Endothelial cell of umbilical vein (primary cell): ENCODE measurements around the gene ARHGEF12. TPM values are rescaled to one million over a fixed set of nuclear protein-coding genes. Genes with fewer than 3 reads are reported as not detected.

ENCODE experiments used
- BruUV-seq: library from RNA; stranded (reverse); fragments of 400-500 nt; replicated peaks from 2 replicates; lab custom pipeline; 2021; lab: Mats Ljungman, UMichigan
- CTCF ChIA-PET: fragments of 300-600, 350-600 bp; sonication (Branson Sonifier 250); formaldehyde crosslinking; loops from one replicate; lab custom pipeline; 2021; ENCODE audit warnings: antibody characterized with exemption, inconsistent platforms; lab: Charles Lee
- POLR2A ChIA-PET: fragments of 300-600, 350-600 bp; sonication (Branson Sonifier 250); formaldehyde crosslinking; loops from one replicate; lab custom pipeline; 2021; ENCODE audit warnings: antibody characterized with exemption, inconsistent platforms; lab: Charles Lee
- DNase-seq: peaks from one replicate; pipeline ENCODE4 v3.0.0-alpha.2; 2011; ENCODE audit warnings: low read depth, low spot score
- FAIRE-seq: peaks from 2 replicates; lab custom pipeline; 2011; peaks lifted over from hg19 to GRCh38; lab: Jason Lieb, UNC
- H2AFZ ChIP-seq: 2 replicates; pipeline ENCODE4 v1.6.0; 2012; ENCODE audit warnings: low read depth, low read length, control low read depth, inconsistent platforms
- H3K27ac ChIP-seq: 2 replicates; pipeline ENCODE4 v1.5.1; 2011; ENCODE audit warnings: low read depth, mild to moderate bottlenecking, control low read depth, low read length, moderate library complexity; ENCODE audit not compliant: insufficient read depth
- H3K27me3 ChIP-seq, 2 experiments: 2 replicates each; pipeline versions ENCODE4 v1.6.0 to v1.6.1; 2011; ENCODE audit warnings: low read length in 2 of 2, mixed read lengths in 1 of 2; ENCODE audit not compliant: control insufficient read depth in 2 of 2, insufficient read depth in 2 of 2
- H3K36me3 ChIP-seq, 2 experiments: 2 replicates in 1 of 2; 3 replicates in 1 of 2; pipeline ENCODE4 v1.5.1; 2011; ENCODE audit warnings: low read length in 2 of 2, mild to moderate bottlenecking in 1 of 2, moderate library complexity in 1 of 2; ENCODE audit not compliant: control insufficient read depth in 2 of 2, insufficient read depth in 2 of 2; ENCODE audit errors: extremely low read depth in 1 of 2
- H3K4me1 ChIP-seq: 3 replicates; pipeline ENCODE4 v1.5.1; 2011; ENCODE audit warnings: mild to moderate bottlenecking, low read length; ENCODE audit not compliant: control insufficient read depth, insufficient read depth; ENCODE audit errors: extremely low read depth
- H3K4me2 ChIP-seq: 2 replicates; pipeline ENCODE4 v1.6.1; 2011; ENCODE audit warnings: low read length, control low read depth, mixed read lengths; ENCODE audit not compliant: insufficient read depth
- H3K4me3 ChIP-seq, 3 experiments: fragments of 200-600 bp in 1 of 3; sonication (generic), shearing (Covaris generic) in 1 of 3; replicated peaks in 1 of 3; 2 replicates each; pipeline ENCODE4 v1.5.1; 2011 to 2016; ENCODE audit warnings: control low read depth in 3 of 3, low read length in 3 of 3, mild to moderate bottlenecking in 2 of 3, inconsistent platforms in 1 of 3, low read depth in 1 of 3, moderate library complexity in 1 of 3; ENCODE audit not compliant: insufficient read depth in 1 of 3
- H3K79me2 ChIP-seq: 2 replicates; pipeline ENCODE4 v1.6.0; 2012; ENCODE audit warnings: low read length, inconsistent platforms; ENCODE audit not compliant: control insufficient read depth, insufficient read depth
- H3K9ac ChIP-seq: replicated peaks from 2 replicates; pipeline ENCODE3; 2011; ENCODE audit warnings: low read length, control low read depth; ENCODE audit not compliant: insufficient read depth; ENCODE audit errors: extremely low read depth
- H3K9me1 ChIP-seq: replicated peaks from 3 replicates; pipeline ENCODE4 v1.6.0; 2011; ENCODE audit warnings: mild to moderate bottlenecking, low read length; ENCODE audit not compliant: control insufficient read depth, insufficient read depth; ENCODE audit errors: extremely low read depth
- H3K9me3 ChIP-seq: replicated peaks from 2 replicates; pipeline ENCODE4 v1.5.1; 2012; ENCODE audit warnings: low read length, inconsistent platforms; ENCODE audit not compliant: control insufficient read depth, insufficient read depth
- H4K20me1 ChIP-seq: replicated peaks from 2 replicates; pipeline ENCODE3; 2011; ENCODE audit warnings: mild to moderate bottlenecking, low read length; ENCODE audit not compliant: control insufficient read depth, insufficient read depth; ENCODE audit errors: extremely low read depth
- CTCF ChIP-seq, 2 donors: IDR thresholded peaks; 1 replicate in 1 of 2; 2 replicates in 1 of 2; pipeline ENCODE4 v1.5.1; 2011; ENCODE audit warnings: low read length in 2 of 2, mild to moderate bottlenecking in 2 of 2, moderate library complexity in 2 of 2, control low read depth in 1 of 2, inconsistent platforms in 1 of 2, low read depth in 1 of 2; ENCODE audit not compliant: insufficient read depth in 1 of 2; ENCODE audit errors: extremely low read depth in 1 of 2
- EZH2 ChIP-seq: IDR thresholded peaks from 2 replicates; pipeline ENCODE4 v1.6.1; 2012; ENCODE audit warnings: borderline replicate concordance, low read depth, mild to moderate bottlenecking, moderate library complexity, low read length, inconsistent platforms; ENCODE audit not compliant: severe bottlenecking
- FOS ChIP-seq: IDR thresholded peaks from 2 replicates; pipeline ENCODE4 v1.6.1; 2011; ENCODE audit warnings: mild to moderate bottlenecking, low read length, moderate library complexity, borderline replicate concordance; ENCODE audit not compliant: insufficient read depth
- GATA2 ChIP-seq: IDR thresholded peaks from 2 replicates; pipeline ENCODE4 v1.7.0; 2011; ENCODE audit warnings: low read depth, mild to moderate bottlenecking, moderate library complexity, mixed read lengths, low read length; ENCODE audit not compliant: insufficient read length, insufficient read depth
- JUN ChIP-seq: IDR thresholded peaks from 2 replicates; pipeline ENCODE4 v1.6.1; 2011; ENCODE audit warnings: borderline replicate concordance, low read depth; ENCODE audit not compliant: insufficient read length, insufficient read depth
- POLR2A ChIP-seq: IDR thresholded peaks from 2 replicates; pipeline ENCODE4 v1.6.1; 2012; ENCODE audit warnings: low read depth, mild to moderate bottlenecking, control low read depth, low read length
- dilution Hi-C: fragments of 300-500 bp; cut with MboI; formaldehyde crosslinking; loops from one replicate; pipeline ENCODE4 v1.15.0; 2019; ENCODE audit warnings: low sequenced_read_pairs; ENCODE audit not compliant: extremely low pct_ligation_motif_present
- intact Hi-C: fragments of 100-400 bp; cut with micrococcal nuclease; formaldehyde crosslinking; loops from one replicate; pipeline ENCODE4 v1.10.0; 2022
- polyA plus RNA-seq, 4 experiments: library from polyadenylated mRNA; depleted of rRNA in 3 of 4; stranded (reverse) in 3 of 4; unstranded in 1 of 4; fragments of >200 nt; gene quantifications; 2 replicates each; pipeline versions ENCODE4 v1.2.1 to v1.2.3, GENCODE V29; 2011 to 2012; ENCODE audit warnings: missing spikeins in 1 of 4
- total RNA-seq: library from RNA; stranded (reverse); gene quantifications from 2 replicates; pipeline ENCODE4 v1.2.3, GENCODE V29; 2021
- TF ChIP-seq, protein P1 (sequence below): IDR thresholded peaks from 2 replicates; pipeline ENCODE4 v1.6.1; 2011; ENCODE audit not compliant: insufficient read depth, insufficient read length

Gene ARHGEF12
- total and polyA plus RNA-seq, 2 donors (not counting 3 experiments of a cell fraction or from before 2014, with no cell fraction given), result 20.9 to 125 TPM

DNA sequence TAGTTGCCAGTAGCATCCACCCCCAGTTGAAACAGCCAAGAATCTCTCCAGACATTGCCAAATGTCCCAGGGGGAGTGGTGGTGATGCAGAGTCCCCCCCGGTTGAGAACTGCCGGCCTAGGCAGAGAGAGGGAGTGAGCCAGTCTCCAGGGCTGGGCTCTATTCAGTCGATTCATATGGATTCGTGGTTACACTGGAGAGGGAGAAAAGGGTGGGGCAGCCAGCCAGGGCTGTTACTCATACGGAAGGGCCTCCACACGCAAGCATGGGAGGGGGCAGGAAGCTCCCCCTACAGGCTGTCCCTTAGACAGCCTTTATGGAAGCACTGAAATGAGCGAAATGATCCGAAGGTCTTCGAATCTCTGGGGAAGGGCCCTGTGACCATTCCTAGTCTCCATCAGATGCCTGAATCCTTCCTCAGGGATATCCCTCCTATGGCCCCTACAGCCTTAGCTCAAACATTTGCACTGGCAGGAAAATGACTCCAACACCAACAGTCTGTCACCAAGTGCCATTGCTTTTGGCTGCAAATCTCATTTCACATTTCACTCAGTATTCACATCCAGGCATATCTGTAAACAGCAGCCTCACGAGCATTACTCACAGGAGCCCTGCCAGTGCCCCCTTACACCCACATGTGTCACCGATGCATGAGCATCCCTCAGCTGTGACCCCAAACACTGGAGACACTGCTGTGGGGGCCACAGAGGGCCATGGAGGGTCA lies 29.5 kb upstream of the ARHGEF12 start:
- Histone ChIP-seq H3K79me2 (no peaks in the 10 kb centered on the region), H3K9me3 (no peaks in the 10 kb centered on the region), H2AFZ (peak overlapping the region; percentile 90), H3K4me2 (no peak overlapping the region), H3K27ac (no peak overlapping the region), H3K4me3 (no peak overlapping the region), H3K9me1 (no peaks in the 10 kb centered on the region), H3K9ac (no peak overlapping the region), H4K20me1 (no peaks in the 10 kb centered on the region), H3K27me3 (peaks cover 5 to 6% of the 10 kb centered on the region in 2 experiments), H3K36me3 (no peaks in the 10 kb centered on the region), H3K4me1 (peaks cover 6% of the 10 kb centered on the region)
- ChIA-PET POLR2A (no interaction called here), CTCF (interaction anchor here (0.7 to 11.4 kb wide), 5 partner anchors 11 to 151 kb away, joined by 3 to 327 read pairs (median 3); partner anchors contain the start of gene POU2F3)
- BruUV-seq, result no TSS peak
- FAIRE-seq (peak; percentile 61), DNase-seq (peak; percentile 49)
- dilution Hi-C loops, result no loop called here
- TF ChIP-seq POLR2A (peak; percentile 18), CTCF (IDR thresholded peaks at IDR 0.05; ENCODE audit: extremely low read depth in 1 of 2, insufficient read depth in 1 of 2, low read depth in 1 of 2, low read length in 2 of 2) (peak; percentile 47 to 48), FOS (no peak)
- intact Hi-C loops, result no loop called here

GRCh38 chr11:120307476-120307875 lies 28.7 kb upstream of the ARHGEF12 start:
- BruUV-seq, result no TSS peak
- intact Hi-C loops, result no loop called here

More at GRCh38 chr11:120307476-120307875, 28.7 kb upstream of the ARHGEF12 start:
- TF ChIP-seq JUN, result no peak
- TF ChIP-seq, protein P1, sequence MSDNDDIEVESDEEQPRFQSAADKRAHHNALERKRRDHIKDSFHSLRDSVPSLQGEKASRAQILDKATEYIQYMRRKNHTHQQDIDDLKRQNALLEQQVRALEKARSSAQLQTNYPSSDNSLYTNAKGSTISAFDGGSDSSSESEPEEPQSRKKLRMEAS, result no peak
- TF ChIP-seq GATA2, result no peak
- TF ChIP-seq EZH2, result no peak
- H3K9me1 ChIP-seq, result no peaks in the 10 kb centered on the region
- H4K20me1 ChIP-seq, result no peaks in the 10 kb centered on the region
- ChIA-PET CTCF (interaction anchor here (0.9 to 11.4 kb wide), 3 partner anchors 10 to 74 kb away, joined by 3 to 327 read pairs (median 6); partner anchors contain the start of gene POU2F3), POLR2A (no interaction called here)
- H3K36me3 ChIP-seq, result no peaks in the 10 kb centered on the region
- H3K4me2 ChIP-seq, result no peak overlapping the region
- no peaks in the 10 kb centered on the region for H3K79me2 ChIP-seq
- DNase-seq, result no peak
- no peak for FAIRE-seq
- dilution Hi-C loops, result no loop called here
- H3K9ac ChIP-seq, result no peak overlapping the region
- no peak overlapping the region for H2AFZ ChIP-seq
- peaks cover 5 to 6% of the 10 kb centered on the region in 2 experiments for H3K27me3 ChIP-seq
- no peak overlapping the region for H3K4me3 ChIP-seq
- peaks cover 6% of the 10 kb centered on the region for H3K4me1 ChIP-seq
- H3K27ac ChIP-seq, result no peak overlapping the region
- H3K9me3 ChIP-seq, result no peaks in the 10 kb centered on the region
